Smooth muscle cell (in vitro differentiated cells): ENCODE results near the gene ST3GAL5. TPM values are rescaled to one million over a fixed set of nuclear protein-coding genes. Genes with fewer than 3 reads are reported as not detected.

Experiments
- DNase-seq: peaks from one replicate; lab custom pipeline; 2025; ENCODE audit not compliant: unreplicated experiment; lab: John Stamatoyannopoulos, UW
- H2AFZ ChIP-seq: fragments of 200-600 bp; sonication (generic); 2 replicates; pipeline ENCODE4 v1.6.0; 2016; ENCODE audit warnings: antibody characterized with exemption, low read depth, mild to moderate bottlenecking
- H3F3A ChIP-seq: fragments of 200-600 bp; sonication (generic); 2 replicates; pipeline ENCODE4 v1.6.0; 2017; ENCODE audit warnings: antibody characterized with exemption, low read depth
- H3K27ac ChIP-seq: fragments of 200-600 bp; sonication (generic); 2 replicates; pipeline ENCODE4 v1.5.1; 2016; ENCODE audit warnings: low read depth, mild to moderate bottlenecking
- H3K27me3 ChIP-seq: fragments of 200-600 bp; sonication (generic); 2 replicates; pipeline ENCODE4 v1.6.1; 2016; ENCODE audit warnings: low read depth, mild to moderate bottlenecking
- H3K36me3 ChIP-seq: fragments of 200-600 bp; sonication (generic); 2 replicates; pipeline ENCODE4 v1.5.1; 2016; ENCODE audit warnings: low read depth
- H3K4me1 ChIP-seq: fragments of 200-600 bp; sonication (generic); 2 replicates; pipeline ENCODE4 v1.5.1; 2016; ENCODE audit warnings: low read depth
- H3K4me2 ChIP-seq: fragments of 200-600 bp; sonication (generic); 2 replicates; pipeline ENCODE4 v1.6.0; 2016; ENCODE audit warnings: mild to moderate bottlenecking
- H3K4me3 ChIP-seq: fragments of 200-600 bp; sonication (generic); 2 replicates; pipeline ENCODE4 v1.5.1; 2016; ENCODE audit warnings: mild to moderate bottlenecking
- H3K79me2 ChIP-seq: fragments of 200-600 bp; sonication (generic); 2 replicates; pipeline ENCODE4 v1.6.0; 2016; ENCODE audit warnings: low read depth, mild to moderate bottlenecking
- H3K9ac ChIP-seq: fragments of 200-600 bp; sonication (generic); 2 replicates; pipeline ENCODE4 v1.6.0; 2016; ENCODE audit warnings: low read depth
- H3K9me3 ChIP-seq: fragments of 200-600 bp; sonication (generic); replicated peaks from 2 replicates; pipeline ENCODE4 v1.5.1; 2016; ENCODE audit warnings: low read depth
- H4K20me1 ChIP-seq: fragments of 200-600 bp; sonication (generic); 2 replicates; pipeline ENCODE4 v1.6.0; 2016; ENCODE audit warnings: low read depth
- CTCF ChIP-seq: fragments of 200-600 bp; sonication (generic); IDR thresholded peaks from 2 replicates; pipeline ENCODE4 v1.5.1; 2017; ENCODE audit warnings: borderline replicate concordance, mild to moderate bottlenecking, antibody characterized with exemption; ENCODE audit not compliant: insufficient read depth, poor library complexity, severe bottlenecking
- WGBS: methylation state at CpG from one replicate; pipeline ENCODE4 v1.1.7; 2016; ENCODE audit warnings: low lambda C conversion rate; 5-methylcytosine and 5-hydroxymethylcytosine counted together
- polyA plus RNA-seq: library from polyadenylated mRNA; unstranded; fragments of >200 nt; fragmentation: Nextera tagmentation; extraction: Ambion mirVana; gene quantifications from 2 replicates; pipeline ENCODE4 v1.2.1, GENCODE V29; 2016
- total RNA-seq: library from RNA; depleted of rRNA; stranded (reverse); fragments of >200 nt; gene quantifications from 2 replicates; pipeline ENCODE4 v1.2.3, GENCODE V29; 2014

Gene ST3GAL5
- total and polyA plus RNA-seq, 2 experiments from 2014 or later, result 10.9 to 26.4 TPM

GRCh38 chr2:85806358-85807118 is 82.3 kb downstream of the ST3GAL5 start:
- peaks cover 2% of the 10 kb centered on the region for H3F3A ChIP-seq
- no peak for TF ChIP-seq CTCF
- H4K20me1 ChIP-seq, result no peaks in the 10 kb centered on the region
- no peak for DNase-seq
- no peak overlapping the region for H2AFZ ChIP-seq
- H3K4me3 ChIP-seq, result no peak overlapping the region
- H3K36me3 ChIP-seq, result no peaks in the 10 kb centered on the region
- H3K27ac ChIP-seq, result no peak overlapping the region
- no peak overlapping the region for H3K4me2 ChIP-seq
- no peak overlapping the region for H3K9ac ChIP-seq
- 90% methylated on average over 4 of the region's 4 CpGs for WGBS
- no peaks in the 10 kb centered on the region for H3K79me2 ChIP-seq
- H3K27me3 ChIP-seq, result no peaks in the 10 kb centered on the region
- H3K9me3 ChIP-seq, result no peaks in the 10 kb centered on the region
- no peaks in the 10 kb centered on the region for H3K4me1 ChIP-seq

- Histone ChIP-seq H3K27ac (no peak overlapping the region), H3K9me3 (no peaks in the 10 kb centered on the region), H3K9ac (no peak overlapping the region), H3K36me3 (no peaks in the 10 kb centered on the region), H2AFZ (no peak overlapping the region), H3K4me2 (no peak overlapping the region), H3K27me3 (no peaks in the 10 kb centered on the region), H4K20me1 (no peaks in the 10 kb centered on the region), H3K4me3 (no peak overlapping the region), H3K4me1 (no peaks in the 10 kb centered on the region), H3F3A (no peaks in the 10 kb centered on the region), H3K79me2 (no peaks in the 10 kb centered on the region)
- 0% methylated on average over 1 of the region's 1 CpG for WGBS
- TF ChIP-seq CTCF, result peak; percentile 56
- DNase-seq, result no peak
Observed at GRCh38 chr2:85804583-85804982, 84.2 kb downstream of the ST3GAL5 start.

DNA sequence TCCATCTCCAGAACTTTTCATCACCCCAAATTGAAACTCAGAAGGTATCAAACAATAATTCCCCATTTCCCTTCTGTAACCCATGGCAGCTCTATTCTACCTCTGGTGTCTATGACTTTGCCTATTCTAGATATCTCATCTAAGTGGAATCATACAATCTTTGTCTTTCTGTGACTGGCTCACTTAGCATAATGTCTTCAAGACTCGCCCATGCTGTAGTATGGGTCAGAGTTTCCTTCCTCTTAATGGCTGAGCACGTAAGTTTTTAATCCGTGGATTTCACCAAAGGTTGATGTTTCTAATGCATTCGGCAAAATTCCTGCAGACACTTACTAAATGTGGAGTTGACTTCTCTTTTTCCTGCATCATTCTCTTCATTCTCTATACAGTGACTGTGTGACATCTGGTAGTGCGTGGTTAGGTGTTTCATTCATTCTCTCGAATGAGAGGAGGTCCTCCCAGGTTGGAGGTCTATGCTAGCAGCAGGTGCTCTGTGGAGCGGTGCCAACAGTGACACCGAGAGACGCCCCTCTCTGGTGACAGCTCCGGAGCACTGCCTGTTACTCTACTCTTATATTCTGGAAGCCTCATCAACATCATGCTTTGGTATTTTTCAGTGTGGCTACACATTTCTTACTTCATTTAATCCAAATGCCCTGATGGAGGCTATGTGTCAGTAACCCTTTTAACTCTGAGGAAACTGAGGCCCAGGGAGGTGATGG is 84.9 kb downstream of the ST3GAL5 start:
- no peaks in the 10 kb centered on the region for H3K36me3 ChIP-seq
- no peak overlapping the region for H3K9ac ChIP-seq
- H3F3A ChIP-seq, result no peaks in the 10 kb centered on the region
- no peaks in the 10 kb centered on the region for H3K4me1 ChIP-seq
- H3K9me3 ChIP-seq, result no peaks in the 10 kb centered on the region
- no peak for TF ChIP-seq CTCF
- no peak overlapping the region for H3K27ac ChIP-seq
- WGBS, result 88% methylated on average over 10 of the region's 10 CpGs
- H2AFZ ChIP-seq, result no peak overlapping the region
- no peaks in the 10 kb centered on the region for H4K20me1 ChIP-seq
- no peak for DNase-seq
- no peaks in the 10 kb centered on the region for H3K79me2 ChIP-seq
- H3K27me3 ChIP-seq, result no peaks in the 10 kb centered on the region
- H3K4me2 ChIP-seq, result no peak overlapping the region
- no peak overlapping the region for H3K4me3 ChIP-seq
